Limb (tissue), 2 donors: Measurements from ENCODE around the gene ITSN2.

ENCODE experiments used
- DNase-seq, 2 donors: peaks; one replicate each; pipeline ENCODE4 v3.0.0-alpha.2; 2016; ENCODE audit errors: extremely low spot score in 2 of 2

ITSN2 gene

GRCh38 chr2:24336811-24337210, 23.5 kb downstream of the ITSN2 start:
- DNase-seq, result no peak

DNA sequence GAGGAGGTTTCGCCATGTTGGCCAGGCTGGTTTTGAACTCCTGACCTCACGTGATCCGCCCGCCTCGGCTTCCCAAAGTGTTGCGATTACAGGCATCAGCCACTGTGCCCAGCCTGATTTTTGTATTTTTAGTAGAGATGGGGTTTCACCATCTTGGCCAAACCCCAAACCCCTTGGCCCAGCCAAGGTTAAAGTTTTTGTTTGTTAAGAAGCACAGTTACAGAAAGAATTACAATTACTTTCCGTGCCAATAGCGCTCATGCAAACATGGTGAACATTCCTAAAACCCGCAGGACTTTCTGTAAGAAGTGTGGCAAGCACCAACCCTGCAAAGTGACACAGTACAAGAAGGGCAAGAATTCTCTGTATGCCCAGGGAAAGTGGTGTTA, 26.1 kb downstream of the ITSN2 start:
- DNase-seq, result no peak

GRCh38 chr2:24332791-24333540, 27.4 kb downstream of the ITSN2 start:
- DNase-seq, result no peak

DNA sequence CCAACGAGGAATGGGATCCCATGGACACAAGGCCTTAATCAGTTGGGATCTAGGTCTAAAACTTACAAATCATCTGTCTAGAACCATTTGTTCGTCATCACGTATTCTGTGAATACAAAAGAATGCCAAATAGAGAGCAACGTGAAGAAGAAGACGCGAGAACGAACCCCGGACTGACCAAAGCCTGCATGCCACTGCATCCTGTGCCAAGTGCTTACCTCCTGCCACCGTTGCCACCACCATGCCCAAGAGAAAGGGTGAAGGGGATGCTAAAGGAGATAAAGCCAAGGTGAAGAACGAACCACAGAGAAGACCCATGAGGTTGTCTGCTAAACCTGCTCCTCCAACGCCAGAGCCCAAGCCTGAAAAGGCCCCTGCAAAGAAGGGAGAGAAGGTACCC, 30.2 kb downstream of the ITSN2 start:
- DNase-seq, result no peak

GRCh38 chr2:24329700-24330099, 30.6 kb downstream of the ITSN2 start:
- no peak for DNase-seq

DNA sequence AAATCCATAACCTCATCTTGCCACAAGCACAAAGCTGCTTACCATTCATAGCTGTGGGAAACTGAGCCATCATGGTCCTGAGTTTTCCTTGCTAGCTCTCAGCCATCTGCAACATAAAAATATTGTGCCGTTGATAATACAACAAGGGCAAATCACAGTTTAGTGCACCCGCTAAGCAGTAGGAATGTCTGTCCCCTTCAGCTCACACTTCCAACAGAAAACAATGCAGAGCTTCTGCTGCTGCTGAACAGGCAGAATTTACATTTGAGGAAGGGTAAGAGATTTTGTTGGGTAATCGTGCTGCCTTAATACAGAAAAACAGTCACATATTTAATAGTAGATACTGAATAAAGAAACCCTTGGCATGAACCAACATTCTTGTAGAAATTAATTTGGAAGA, 32.3 kb downstream of the ITSN2 start:
- DNase-seq, result no peak

DNA sequence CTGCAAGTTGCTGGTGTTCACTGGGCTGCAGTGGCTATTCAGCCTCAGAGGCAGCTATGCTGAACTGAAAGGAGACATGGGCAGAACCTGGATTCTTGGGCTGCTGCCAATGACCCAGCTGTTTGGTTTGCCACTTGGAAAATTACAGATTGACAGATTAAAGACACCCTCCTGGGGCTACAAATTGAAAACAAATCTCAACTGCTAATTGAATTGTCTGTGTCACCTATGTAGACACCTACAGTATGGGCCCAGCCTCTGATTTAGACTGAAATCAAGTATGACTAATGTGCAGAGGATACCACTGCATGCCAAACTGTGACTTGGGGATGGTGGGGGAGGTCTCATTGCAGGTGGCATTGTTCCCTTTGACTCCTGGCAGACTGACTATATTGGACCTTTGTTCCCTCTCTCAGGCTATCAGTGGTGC, 42.8 kb downstream of the ITSN2 start:
- DNase-seq, result peak in 1 of 2 donors; percentile 29

DNA sequence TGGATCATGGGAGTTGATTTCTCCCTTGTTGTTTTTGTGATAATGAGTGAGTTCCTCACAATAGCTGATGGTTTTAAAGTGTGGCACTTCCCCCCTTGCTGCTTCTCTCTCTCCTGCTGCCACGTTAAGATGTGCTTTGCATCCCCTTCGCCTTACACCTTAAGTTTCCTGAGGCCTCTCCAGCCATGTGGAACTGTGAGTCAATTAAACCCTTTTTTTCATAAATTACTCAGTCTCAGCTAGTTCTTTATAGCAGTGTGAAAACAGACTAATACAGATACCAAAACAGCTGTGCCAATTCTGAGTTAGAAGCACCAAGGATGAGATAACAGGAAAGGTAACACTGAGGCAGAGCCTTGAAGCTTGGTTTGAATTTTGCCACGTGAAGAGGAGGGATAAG, 44.7 kb downstream of the ITSN2 start:
- DNase-seq, result no peak

- DNase-seq, result no peak
Measured at GRCh38 chr2:24313744-24314632, 46.3 kb downstream of the ITSN2 start.

DNA sequence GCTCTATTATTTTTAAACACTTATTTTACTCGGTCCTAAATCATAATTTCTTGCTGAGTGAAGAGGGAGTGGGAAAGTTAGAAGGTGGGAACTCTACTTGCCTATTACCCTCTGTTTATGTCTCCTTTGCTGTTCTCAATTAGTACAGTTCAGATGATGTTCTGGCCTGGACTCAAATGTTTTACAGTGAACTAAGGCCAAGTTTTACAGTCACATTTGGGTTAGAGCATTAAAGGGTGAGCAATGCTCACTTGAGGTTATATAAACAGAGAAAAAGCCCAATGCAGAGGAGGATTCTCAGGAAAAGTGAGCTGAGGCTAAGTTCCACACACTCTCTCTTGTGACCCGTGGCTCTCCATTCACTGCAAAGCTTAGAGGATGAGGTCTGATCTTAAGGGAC, 52.4 kb downstream of the ITSN2 start:
- no peak for DNase-seq

DNA sequence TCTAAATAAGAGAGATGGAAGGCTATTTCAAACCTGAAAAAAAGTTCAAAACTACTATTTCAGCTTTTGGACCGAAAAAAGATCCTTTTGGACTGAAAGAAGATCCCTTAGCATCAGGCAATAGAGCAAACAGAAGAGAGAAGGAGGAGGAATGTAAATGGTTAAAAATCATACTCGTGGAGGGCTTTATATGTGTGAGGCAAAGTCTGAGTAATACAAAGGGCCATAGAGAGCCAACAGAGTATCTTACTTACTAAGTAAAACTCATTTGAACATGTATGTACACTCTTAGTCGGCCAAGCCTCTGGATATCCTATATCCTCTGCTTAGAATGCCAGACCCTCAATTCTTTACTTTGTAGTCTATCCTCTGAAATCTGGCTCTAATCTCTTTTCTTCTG, 55.7 kb downstream of the ITSN2 start:
- peak in 1 of 2 donors; percentile 46 for DNase-seq

DNA sequence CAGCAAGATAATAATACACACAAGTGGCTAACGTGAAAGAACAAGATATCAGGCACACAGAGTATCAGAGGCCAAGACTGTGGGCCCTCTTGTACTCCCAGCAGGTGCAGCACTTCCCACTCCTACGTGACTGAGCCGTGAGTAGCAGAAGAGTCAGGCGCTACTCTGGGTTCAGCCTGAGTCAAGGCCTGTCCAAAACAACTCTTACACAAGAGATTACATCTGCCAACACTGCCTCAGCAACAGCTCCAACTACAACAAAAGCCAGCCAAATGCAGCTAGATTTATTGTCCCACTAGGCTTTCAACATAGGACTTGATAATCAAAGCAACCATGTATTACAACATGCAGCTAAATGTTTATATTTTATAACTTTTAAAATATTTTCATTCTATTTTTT, 56.2 kb downstream of the ITSN2 start:
- peak; percentile 34 to 57 for DNase-seq

GRCh38 chr2:24301599-24301998, 58.7 kb downstream of the ITSN2 start:
- no peak for DNase-seq

- DNase-seq, result no peak
Measured at GRCh38 chr2:24297663-24298062, 62.7 kb downstream of the ITSN2 start.

DNA sequence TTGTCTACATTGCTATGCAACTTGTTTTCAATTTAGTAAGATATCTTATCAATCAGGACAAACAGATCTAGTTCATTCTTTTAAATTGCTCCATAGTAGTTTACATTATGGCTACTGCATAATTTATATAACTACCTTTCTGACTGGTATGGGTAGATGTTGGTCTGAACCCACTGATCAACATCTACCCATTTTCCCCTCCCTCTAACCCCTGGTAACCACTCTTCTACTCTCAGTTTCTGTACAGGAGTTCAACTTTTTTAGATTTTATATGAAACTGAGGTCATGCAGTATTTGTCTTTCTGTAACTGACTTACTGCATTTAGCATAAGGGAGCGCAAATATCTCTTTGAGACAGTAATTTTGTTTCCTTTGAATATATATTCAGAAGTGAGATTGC, 73.2 kb downstream of the ITSN2 start:
- no peak for DNase-seq

DNA sequence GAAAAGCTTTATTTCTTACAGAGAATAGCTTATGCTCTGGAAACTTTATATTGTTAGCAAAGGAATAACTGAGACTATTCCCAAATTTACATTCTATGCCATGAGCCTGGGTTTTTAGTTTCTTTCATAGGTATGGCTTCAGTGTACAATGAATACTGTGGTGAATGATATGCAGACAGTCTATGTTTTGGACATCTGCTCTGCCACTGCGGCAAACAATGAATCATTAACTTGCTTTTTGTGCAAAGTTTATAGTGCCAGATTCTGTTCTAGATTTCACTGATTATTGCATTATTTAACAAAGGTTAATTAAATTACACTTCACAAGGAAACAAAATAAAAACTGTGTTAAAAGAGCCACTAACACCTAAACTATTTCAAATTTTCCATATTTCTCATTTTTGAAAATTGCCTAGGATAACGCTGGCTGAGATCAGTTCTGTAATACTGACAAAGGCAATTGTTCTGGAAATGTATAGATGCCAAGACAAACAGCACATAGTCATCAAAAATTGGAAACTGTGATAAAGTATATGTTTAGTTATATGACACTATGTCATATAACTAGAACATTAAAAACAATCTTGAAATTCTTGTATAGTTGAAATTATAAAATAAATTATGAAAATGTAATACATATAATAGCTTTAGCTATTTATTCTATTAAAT, 74.7 kb downstream of the ITSN2 start:
- DNase-seq, result no peak

DNA sequence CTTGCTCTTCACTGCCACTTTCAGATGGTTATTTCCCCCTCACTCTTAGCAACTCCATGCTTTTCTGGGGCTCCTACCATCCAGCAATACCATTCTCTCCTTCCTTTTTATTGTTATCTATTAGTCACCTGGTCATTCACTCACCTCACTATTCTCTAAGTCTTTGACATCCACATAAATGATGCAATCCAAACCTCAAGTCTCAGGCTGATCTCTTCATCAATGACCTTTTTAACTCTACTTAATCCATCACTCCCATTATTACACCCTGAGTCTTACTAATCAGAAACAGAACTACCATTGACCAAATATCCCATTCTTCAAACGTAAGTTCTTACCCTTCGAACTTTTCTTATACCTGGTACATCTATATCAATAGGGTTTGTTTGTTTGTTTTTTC, 79.7 kb downstream of the ITSN2 start:
- DNase-seq, result no peak

DNA sequence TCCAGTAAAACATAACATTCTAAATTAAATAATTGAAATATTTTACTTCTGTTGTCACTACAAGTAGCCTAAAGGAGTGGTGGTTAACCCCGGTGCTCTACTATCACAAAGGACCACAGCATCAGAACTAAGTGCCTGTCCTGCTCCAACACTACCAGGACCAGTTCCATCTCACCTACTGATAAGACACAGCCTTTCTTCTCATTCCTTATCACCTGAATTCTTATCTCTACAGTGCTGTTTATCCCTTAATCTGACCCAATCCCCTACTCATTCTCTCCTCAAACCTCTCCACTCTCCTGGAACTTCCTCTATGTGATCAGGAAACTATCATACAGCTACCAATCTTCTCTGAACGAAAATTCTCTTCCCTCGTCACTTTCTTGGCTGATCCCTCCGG, 80.2 kb downstream of the ITSN2 start:
- DNase-seq, result no peak

DNA sequence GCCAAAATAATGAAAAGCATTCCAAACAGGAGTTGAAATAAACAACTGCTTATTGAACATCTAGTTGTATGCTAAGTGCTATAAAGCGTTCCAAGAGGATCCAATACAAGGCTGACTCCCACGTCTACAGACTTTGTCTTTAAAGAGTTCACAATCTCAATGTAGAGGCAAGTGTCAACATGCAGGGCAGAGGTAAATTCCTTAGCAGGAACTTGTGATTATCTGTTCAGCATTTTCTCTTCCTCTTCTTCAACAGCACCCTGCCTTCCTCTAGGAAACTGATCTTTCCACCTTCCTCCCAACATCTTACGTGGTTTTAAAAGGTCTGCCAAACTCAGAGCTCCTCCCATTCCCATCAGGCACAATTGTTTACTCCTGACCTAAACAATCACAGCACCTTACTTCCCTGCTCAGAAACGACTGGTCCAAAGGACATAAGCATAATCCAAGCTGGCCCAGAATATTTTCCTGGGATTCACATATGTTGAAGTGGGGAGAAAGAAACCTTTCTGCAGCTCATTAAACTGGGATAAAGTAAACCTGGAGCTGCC, 83.9 kb downstream of the ITSN2 start:
- DNase-seq, result no peak

- DNase-seq, result no peak
Measured at GRCh38 chr2:24274809-24275208, 85.5 kb downstream of the ITSN2 start.

- no peak for DNase-seq
Measured at GRCh38 chr2:24273598-24273997, 86.7 kb downstream of the ITSN2 start.

GRCh38 chr2:24272907-24273306, 87.4 kb downstream of the ITSN2 start:
- no peak for DNase-seq
